GM10266 (cell line): Measurements from ENCODE around the gene VWA3B.

ENCODE experiments used
- DNase-seq: peaks from one replicate; pipeline ENCODE4 v3.0.0; 2012; ENCODE audit errors: extremely low spot score
- TF ChIP-seq, protein P1 (sequence below): IDR thresholded peaks from 2 replicates; pipeline ENCODE4 v1.5.1; 2012; ENCODE audit warnings: mild to moderate bottlenecking, low read depth; ENCODE audit not compliant: control insufficient read depth, insufficient read depth; ENCODE audit errors: missing control alignments

The VWA3B gene

DNA sequence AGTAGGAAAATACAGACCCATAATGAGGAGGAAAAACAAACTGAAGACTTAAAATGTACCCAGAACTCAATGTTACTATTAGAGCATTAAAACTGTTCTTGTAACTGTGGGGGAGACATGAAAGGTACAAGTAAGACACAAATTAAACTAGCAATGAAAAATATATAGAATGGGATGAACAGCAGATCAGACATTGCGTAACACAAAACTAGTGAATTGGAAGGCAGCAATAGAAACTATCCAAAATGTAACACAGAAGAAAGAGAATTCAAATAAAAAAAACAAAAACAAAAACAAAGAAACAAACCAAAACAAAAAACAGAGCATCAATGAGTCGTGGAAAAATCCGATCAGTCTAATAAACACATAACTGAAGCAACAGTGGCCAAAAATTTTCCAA, 132.2 kb downstream of the VWA3B start:
- DNase-seq = no peak
- TF ChIP-seq, protein P1, sequence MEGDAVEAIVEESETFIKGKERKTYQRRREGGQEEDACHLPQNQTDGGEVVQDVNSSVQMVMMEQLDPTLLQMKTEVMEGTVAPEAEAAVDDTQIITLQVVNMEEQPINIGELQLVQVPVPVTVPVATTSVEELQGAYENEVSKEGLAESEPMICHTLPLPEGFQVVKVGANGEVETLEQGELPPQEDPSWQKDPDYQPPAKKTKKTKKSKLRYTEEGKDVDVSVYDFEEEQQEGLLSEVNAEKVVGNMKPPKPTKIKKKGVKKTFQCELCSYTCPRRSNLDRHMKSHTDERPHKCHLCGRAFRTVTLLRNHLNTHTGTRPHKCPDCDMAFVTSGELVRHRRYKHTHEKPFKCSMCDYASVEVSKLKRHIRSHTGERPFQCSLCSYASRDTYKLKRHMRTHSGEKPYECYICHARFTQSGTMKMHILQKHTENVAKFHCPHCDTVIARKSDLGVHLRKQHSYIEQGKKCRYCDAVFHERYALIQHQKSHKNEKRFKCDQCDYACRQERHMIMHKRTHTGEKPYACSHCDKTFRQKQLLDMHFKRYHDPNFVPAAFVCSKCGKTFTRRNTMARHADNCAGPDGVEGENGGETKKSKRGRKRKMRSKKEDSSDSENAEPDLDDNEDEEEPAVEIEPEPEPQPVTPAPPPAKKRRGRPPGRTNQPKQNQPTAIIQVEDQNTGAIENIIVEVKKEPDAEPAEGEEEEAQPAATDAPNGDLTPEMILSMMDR = no peak

DNA sequence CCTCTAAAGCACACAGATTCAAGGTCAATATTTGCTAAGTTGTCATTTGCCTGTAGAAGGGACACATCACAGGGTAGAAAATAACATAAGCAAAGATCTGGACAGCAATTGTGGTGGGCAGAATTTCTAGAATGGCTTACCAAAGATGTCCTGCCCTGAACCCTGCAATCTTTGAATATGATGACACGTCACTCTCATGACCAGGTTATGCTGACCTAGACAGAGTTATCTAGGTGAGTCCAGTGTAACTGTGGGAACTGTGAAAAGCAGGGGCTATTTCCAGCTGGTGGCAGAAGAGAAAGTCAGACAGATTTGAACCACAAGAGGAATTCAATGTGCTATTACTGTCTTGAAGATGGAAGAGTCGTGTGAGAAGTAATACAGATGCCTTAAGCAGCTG, 147.0 kb downstream of the VWA3B start:
- TF ChIP-seq, protein P1 = no peak
- no peak for DNase-seq

DNA sequence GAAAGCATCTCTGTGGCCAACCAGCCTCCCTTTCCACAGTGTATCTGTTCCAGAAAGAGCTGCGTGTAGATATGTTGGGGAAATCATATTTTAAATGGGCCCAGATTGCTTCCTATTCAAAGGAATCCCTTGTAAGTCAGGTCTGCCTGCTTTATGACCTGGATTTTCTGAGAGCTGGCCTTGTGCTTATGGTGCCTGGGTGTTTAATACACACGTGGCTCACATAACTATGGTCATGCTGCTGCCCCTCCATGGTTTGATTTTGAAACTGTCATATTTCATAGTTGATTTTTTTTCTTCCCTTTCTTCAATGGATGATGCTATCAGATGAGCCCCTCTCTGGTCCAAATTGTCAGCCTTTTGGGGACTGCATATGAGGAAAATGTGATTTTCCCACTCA, 147.8 kb downstream of the VWA3B start:
- TF ChIP-seq, protein P1 = no peak
- DNase-seq = no peak

DNA sequence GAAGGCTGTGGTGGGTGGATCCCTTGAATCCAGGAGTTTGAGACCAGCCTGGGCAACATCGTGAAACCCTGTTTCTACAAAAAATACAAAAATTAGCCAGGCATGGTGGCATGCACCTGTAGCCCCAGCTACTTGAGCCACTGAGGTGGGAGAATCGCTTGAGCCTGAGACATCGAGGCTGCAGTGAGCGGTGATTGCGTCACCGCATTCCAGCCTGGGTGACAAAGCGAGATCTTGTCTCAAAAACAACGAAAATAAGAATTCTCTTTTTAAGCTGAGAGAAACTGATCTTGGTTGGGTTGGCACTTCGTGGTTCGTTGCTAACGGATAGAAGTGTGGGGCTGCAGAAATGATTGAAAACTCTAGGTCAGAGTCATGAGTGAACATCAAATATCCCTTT, 150.0 kb downstream of the VWA3B start:
- DNase-seq = no peak
- TF ChIP-seq, protein P1 = no peak

DNA sequence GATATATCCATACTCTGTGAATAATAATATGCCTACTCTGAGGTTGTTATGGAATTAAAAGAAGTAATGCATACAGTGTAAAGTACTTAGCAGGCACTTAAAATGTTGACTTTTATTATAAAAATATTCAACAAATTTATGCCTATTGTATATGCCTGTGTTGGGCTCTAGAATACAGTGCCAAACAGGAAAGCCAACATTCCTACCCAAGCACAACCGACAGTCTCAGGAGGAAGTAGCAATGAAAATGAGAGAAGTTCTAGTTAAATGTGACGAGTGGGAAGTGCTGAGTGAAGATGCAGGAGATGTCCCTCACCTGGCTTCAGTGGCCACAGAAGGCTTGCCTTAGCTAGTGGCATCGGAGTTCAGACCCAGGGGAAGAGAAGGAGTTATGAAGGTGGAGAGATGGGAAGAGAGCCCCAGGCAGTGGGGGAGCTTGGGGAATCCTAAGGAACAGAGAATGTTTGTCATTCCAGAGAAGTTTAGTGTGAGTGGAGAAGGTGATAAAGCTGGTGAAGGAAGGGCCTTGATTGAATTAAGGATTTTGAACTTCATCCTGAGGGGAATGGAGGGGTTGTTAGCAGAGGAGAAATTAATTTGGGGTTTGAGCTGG, 153.9 kb downstream of the VWA3B start:
- TF ChIP-seq, protein P1 = no peak
- DNase-seq = no peak

DNA sequence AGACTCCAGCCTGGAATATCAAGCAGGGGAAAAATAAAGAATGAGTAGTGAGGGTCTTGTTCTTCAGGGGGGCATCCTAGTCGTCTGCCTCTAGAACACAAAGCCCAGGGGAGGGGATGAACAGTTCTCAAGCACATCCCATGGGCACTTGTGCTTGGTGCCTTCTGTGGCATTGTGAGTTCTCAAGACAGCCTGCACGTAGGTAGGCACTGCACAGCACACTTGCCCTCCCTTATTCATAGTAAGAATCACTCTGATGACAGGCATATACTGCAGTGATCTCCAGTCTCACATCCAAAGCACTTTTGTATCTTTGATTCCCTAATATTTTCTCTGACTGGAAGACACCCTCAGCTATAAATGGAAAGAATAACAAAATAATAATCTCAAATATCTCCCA, 154.6 kb downstream of the VWA3B start:
- TF ChIP-seq, protein P1 = no peak
- no peak for DNase-seq

DNA sequence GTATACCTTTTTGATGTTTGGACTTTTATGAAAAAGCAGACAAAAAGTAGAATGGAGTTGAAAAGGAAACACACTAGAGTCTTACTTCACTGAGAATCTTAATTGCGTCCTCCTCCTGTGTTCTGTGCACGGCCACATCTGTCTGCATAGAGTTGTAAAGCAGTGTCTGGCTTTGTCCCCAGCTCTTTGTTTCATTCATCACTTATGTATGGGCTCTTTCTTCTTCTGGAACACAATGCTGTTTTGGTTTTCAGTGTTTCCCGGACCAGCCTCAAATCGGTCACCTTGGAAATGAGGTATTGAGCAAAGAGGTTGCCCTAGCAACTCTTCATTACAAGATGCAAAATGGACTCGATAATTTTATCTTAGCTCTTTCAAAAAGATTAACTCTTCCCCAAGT, 155.0 kb downstream of the VWA3B start:
- TF ChIP-seq, protein P1 = no peak
- DNase-seq = no peak
